Activated T-helper 1 cell treated with Interleukin-2 at 50 U/mL for 16 hours (primary cell): ENCODE measurements around the gene ELMO1.

Experiments used
- DNase-seq: peaks from one replicate; pipeline ENCODE4 v3.0.0-alpha.2; 2020; ENCODE audit warnings: low read depth

Gene ELMO1

GRCh38 chr7:36821617-36822016 lies 627.0 kb downstream of the ELMO1 start:
- DNase-seq: no peak

DNA sequence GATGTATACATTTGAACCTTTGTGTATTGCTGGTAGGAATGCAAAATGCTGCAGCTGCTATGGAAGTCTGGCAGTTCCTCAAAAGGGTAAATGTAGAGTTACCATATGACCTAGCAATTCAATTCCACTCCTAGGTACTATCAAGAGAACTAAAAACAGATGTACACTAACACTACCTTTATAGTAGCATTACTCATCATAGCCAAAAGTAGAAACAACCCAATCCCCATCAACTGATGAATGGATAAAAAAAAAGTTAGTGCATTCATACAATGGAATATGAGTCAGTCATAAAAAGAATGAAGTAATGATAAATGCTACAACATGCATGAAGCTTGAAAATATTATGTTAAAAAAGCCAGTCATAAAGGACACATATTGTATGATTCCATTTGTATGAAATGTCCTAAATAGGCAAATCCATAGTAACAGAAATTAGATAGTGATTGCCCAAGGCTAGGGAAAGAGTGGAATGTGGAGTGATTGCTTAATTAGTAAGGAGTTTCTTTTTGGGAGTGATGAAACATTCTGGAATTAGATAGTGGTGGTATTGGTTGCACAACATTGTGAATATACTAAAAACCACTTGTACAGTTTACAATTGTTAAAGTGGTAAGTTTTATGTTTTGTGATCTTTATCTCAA lies 628.0 kb downstream of the ELMO1 start:
- no peak for DNase-seq

- DNase-seq: no peak
Measured at GRCh38 chr7:36819639-36820038, 629.0 kb downstream of the ELMO1 start.

DNA sequence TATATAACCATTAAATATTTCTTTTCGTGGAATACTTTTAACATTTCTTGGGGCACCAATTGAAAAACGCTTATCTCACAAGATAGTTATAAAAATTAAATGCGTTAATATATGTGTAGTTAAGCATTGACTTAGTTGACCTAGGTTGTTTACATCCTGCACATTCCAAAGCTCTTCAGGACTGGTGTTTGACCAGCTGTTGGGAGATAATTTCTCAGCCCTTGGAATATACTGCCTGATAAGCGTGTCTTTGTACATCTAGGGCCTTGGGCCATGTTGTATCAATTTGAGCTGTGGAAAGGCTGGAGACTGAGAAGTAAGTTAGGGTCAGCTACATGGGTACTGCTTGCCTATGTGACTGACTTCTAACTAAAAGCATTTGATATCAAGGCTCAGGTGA lies 634.4 kb downstream of the ELMO1 start:
- no peak for DNase-seq

- DNase-seq: no peak
Measured at GRCh38 chr7:36811807-36812206, 636.9 kb downstream of the ELMO1 start.

DNA sequence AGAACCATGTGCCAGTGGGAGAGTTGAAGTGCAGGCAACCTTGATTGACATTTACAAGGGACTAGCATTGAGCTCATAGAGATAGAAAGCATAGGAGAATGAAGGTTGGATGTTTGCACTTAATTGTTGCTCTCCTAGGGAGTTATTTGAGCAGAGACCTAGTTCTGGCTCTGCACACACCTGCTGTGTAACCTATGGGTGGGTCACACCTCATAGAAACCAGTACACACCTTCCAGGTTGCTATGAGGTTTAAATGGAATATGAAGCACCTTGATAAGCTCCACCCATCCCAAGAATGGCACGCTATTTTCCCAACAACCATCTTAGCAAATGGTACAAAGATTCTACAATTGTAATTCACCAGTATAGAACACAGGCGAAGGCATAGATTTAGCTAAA lies 638.2 kb downstream of the ELMO1 start:
- no peak for DNase-seq

GRCh38 chr7:36810032-36810431 lies 638.6 kb downstream of the ELMO1 start:
- no peak for DNase-seq

GRCh38 chr7:36809510-36809909 lies 639.2 kb downstream of the ELMO1 start:
- DNase-seq: no peak

DNA sequence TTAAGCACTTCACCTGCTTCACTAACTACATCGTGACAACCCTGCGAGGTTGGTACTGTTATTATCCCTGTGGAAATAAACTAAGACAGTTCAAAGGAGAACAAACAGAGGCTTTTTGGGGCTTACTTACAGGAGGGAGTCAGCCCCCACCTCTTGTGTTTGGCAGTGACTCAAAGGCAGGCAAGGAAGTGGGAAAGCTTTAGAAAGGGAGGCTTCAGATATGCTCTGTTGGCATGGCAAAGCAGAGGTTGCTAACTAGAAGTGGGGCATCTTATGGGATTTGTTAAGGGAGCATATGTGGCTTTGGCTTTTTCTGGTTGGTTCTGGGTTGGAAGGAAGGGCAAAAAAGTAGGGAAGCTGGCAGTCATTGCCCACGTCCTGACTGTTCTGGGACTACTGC lies 639.6 kb downstream of the ELMO1 start:
- no peak for DNase-seq

DNA sequence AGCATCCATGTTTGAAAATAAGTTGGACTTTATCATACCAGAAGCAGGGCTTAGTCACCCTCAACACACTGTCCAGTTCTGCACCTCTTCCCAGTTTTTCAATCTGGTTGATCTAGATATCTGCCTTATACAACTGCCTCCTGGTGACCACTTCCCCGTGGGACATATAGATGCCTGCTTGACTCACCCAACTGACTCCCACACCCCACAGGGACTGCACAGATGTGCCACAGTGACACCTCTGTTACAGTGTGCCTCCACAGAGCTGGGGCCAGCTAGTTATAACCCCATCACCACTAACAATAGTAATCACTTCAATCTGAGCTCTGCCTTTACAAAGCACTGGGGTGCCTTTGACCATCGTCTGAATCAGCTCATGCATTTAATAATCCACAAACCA lies 641.8 kb downstream of the ELMO1 start:
- DNase-seq: no peak
